Stimulated activated CD8-positive, alpha-beta memory T cell treated with anti-CD3 and anti-CD28 coated beads, Interleukin-4, amount 100 ng/mL, for 4 hours (primary cell): ENCODE data around the gene OTOP2.
"Not testable (repeated sequence)": the region's sequence is repeated elsewhere in the genome, so short reads cannot be mapped to it uniquely, and the experiment has no call there.

Experiments used
- DNase-seq, 2 donors: peaks; one replicate each; pipeline ENCODE4 v3.0.0-alpha.2; 2020; ENCODE audit warnings: low read depth in 2 of 2, low spot score in 1 of 2

OTOP2 gene

GRCh38 chr17:74951680-74952421 is 27.8 kb downstream of the OTOP2 start:
- DNase-seq, result no peak

DNA sequence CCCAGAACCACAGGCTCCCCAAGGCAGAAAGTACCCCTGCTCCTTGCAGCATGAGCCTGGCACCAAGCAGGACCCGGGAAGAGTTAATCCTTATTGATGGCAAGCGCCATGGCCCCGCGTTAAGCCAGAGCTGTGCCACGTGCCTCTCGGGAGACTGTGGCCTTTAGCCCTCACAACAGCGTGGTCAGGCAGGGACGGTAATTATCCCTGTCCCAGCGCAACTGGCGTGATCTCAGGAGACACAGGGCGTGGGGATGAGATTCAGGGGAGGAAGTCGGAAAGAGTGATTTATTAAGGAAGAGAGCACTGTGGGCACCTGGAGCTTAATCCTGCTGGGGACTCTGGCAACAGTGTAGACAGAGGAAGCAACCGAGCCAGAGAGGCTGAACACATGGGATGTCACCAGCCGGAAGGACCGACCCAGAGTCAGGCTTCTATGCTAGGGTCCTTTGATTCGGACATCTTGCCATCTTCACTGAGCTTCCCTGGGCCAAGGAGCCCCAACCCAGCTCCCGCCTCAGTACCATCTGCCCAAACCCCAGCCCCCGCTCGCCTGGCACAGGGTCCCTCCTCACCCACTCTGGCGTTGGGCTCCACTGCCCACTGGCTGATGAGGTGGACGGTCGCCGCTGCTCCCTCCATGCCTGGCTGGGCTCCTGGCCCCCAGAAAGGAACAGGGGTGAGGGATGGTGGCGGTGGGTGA is 28.5 kb downstream of the OTOP2 start:
- no peak for DNase-seq

DNA sequence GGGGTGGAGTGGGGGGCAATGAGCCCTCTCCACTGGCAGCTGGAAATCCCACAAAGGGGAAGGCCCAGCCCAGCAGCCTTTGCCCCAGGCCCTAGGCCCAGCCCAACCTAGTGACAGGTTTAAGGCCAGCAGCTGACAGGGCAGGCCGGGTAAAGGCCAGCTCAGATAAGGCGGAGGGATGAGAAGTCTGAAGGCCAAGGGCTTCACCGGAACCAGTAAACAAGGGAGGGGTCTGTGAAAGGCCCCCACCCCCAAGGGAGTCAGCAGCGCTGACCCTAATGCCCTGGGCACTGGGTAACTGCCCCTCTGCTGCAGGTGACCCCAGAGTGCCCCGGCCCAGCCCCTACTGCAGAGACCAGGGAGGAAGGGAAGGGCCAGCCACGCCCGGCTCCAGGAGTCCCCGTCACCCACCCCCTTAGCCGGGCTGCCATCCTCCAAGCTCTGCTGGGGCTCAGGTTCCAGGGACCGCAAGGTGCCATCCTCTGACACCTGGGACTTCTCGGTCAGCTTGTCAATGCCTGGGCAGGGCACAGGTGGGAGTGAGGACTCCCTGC is 29.1 kb downstream of the OTOP2 start:
- DNase-seq, result no peak

DNA sequence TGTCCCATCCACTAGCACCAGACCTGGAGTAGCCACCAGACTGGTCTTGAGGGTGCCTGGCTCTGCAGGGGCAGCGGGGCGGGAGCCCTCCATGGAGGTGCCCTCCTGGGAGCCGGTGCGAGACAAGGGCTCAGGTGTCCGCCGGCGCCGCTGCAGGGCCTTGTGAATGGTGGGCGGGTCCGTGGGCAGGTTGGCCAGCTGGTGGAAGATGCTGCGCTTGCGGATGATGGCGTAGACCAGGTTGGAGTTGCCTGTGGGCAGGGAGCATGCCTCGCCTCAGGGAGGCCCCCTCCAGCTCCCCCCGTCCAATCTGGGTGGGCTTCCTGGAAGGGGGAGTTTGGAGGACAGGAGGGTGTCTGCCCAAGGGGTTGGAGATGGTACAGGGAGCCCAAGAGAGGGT is 30.0 kb downstream of the OTOP2 start:
- DNase-seq, result no peak

GRCh38 chr17:74954665-74955421 is 30.8 kb downstream of the OTOP2 start:
- DNase-seq, result no peak

DNA sequence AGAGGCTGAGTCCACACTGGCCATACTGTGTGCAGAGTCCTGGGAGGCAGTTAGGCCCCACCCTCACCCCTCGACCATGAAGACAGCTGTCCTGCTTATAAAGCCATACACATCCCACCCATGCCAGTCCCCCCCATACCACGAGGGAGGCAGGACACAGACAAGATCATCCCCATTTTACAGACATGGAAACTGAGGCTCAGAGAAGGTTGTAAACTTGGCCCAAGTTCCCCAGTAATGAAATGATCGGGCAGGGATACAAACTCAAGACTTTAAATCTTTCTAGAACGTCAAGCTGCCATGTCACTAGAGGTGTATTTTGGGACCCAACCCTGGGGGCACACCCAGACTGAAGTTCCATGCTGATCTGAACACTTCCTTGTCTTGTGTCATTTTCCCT is 32.0 kb downstream of the OTOP2 start:
- no peak for DNase-seq

- DNase-seq, result peak; percentile 53 to 78
These were observed 34.1 kb downstream of the OTOP2 start for GRCh38 chr17:74957935-74958740.

GRCh38 chr17:74959826-74960515 is 35.9 kb downstream of the OTOP2 start:
- DNase-seq, result no peak

DNA sequence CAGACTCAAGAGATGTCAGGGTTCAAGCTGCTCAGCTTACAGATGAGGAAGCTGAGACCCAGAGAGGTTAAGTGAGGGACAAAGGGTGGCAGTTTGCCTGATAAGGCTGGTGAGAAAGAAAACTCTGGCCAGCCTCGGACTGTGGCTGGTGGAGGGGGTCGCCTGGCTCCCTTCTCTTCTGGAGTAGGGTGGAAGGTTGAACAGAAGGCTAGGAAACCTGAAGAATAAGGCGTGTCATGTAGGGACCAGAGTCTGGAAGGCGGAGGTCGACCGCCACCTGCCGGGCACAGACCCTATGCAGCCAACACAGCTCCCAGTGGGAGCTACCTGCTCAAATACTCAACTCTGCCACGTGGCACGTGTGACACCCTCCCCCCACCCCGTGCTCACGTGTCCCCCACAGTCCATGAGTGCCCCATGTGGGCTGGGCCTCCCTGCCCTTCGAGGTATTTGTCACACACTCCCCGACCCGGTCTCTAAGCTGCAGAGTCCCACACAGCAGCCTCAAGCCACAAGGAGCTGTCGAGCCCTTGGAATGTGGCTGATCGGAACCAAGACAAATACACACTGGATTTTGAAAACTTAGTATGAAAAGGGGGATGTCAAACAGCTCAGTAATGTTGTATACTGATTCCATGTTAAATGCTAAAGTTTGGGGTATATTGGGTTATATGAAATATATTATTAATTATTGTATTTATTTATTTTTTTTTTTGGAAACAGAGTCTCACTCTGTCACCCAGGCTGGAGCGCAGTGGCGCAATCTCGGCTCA is 36.7 kb downstream of the OTOP2 start:
- DNase-seq, result no peak

GRCh38 chr17:74961657-74962350 is 37.7 kb downstream of the OTOP2 start:
- peak; percentile 59 to 78 for DNase-seq

- no peak for DNase-seq
These were observed 38.7 kb downstream of the OTOP2 start for GRCh38 chr17:74962622-74963394.

DNA sequence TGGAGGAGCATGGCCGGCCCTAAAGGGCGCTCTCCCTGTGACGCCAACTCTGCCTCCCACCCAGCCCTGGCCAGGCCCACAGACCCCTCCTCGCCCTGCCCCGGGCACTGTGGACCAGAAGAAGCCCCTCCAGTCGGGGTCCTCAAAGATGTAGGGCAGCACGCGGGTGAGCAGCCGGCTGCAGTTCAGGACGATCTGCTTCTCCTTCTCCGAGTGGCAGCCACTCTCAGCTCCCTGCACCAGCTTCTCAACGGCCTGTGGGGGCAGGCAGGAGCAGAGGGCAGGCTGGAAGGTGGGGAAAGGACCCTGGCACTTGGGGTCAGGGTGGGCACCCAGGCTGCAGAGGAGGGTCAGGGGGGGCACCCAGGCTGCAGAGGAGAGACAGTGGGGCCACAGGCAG is 39.6 kb downstream of the OTOP2 start:
- DNase-seq, result no peak

- DNase-seq, result no peak
These were observed 40.2 kb downstream of the OTOP2 start for GRCh38 chr17:74964246-74964761.

GRCh38 chr17:74964988-74965622 is 41.0 kb downstream of the OTOP2 start:
- no peak for DNase-seq

GRCh38 chr17:74968361-74968780 is 44.3 kb downstream of the OTOP2 start:
- no peak for DNase-seq

- DNase-seq, result not testable (repeated sequence)
These were observed 45.4 kb downstream of the OTOP2 start for GRCh38 chr17:74969501-74969900.

DNA sequence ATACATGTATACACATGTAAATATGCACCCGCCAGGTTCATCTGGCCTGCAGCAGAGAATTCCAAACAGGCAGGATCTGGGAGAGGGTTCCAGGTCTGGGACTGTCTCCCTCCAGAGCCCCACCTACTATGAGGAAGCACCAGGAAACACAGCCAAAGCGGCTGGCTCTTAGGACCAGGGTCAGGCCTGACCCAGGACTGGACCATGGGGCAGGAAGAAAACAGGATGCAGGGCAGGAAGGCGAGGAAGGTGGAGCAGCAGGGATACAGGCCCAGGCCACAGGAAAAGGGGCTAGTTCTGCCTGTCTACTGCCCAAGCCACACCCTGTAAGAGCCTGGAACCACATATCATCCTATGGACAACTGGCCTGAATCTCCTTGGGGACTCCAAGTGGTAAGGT is 46.3 kb downstream of the OTOP2 start:
- no peak for DNase-seq
